Measurements from ENCODE around the gene STYXL1.

DNA sequence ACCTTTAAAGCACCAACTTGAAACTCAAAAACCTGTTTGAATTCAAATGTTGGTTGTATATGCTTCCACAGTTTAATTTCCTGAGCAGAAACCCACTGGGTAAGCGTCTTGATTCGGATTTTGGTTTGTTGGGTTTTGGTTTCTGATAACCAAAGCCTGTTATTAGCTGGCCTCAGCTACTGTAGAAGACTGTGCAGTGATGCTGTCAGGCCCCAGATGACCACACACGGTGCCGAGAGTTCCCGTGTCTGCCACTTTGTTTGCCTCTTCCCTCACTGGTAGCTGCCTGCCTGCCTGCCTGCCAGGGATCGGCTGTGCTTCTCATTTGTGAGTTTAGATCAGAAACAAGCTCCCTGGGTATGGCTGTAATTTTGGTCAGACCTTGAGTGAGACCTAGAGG lies 5.7 kb upstream of the STYXL1 start:
- TF ChIP-seq, protein P1, sequence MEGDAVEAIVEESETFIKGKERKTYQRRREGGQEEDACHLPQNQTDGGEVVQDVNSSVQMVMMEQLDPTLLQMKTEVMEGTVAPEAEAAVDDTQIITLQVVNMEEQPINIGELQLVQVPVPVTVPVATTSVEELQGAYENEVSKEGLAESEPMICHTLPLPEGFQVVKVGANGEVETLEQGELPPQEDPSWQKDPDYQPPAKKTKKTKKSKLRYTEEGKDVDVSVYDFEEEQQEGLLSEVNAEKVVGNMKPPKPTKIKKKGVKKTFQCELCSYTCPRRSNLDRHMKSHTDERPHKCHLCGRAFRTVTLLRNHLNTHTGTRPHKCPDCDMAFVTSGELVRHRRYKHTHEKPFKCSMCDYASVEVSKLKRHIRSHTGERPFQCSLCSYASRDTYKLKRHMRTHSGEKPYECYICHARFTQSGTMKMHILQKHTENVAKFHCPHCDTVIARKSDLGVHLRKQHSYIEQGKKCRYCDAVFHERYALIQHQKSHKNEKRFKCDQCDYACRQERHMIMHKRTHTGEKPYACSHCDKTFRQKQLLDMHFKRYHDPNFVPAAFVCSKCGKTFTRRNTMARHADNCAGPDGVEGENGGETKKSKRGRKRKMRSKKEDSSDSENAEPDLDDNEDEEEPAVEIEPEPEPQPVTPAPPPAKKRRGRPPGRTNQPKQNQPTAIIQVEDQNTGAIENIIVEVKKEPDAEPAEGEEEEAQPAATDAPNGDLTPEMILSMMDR (IDR thresholded peaks at IDR 0.05), result no peak
- no peak for TF ChIP-seq POLR2A (IDR thresholded peaks at IDR 0.05)
